A549 (cell line): Measurements from ENCODE around the gene DUOX1. TPM values are rescaled to one million over a fixed set of nuclear protein-coding genes. Genes with fewer than 3 reads are reported as not detected.

ENCODE experiments used
- ATAC-seq, 2 experiments: fragments of 200-7000 bp in 1 of 2; fragments of >200 bp in 1 of 2; cut with Nextera tagmentation in 1 of 2; cut with Tn5 transposase in 1 of 2; 3 replicates each; pipeline versions ENCODE4 v1.8.0 to v1.9.1; 2018 to 2020; ENCODE audit warnings: mild to moderate bottlenecking in 1 of 2, moderate library complexity in 1 of 2
- CTCF ChIA-PET: fragments of 300-600 bp; sonication (Branson Sonifier 250); formaldehyde crosslinking; extraction: SDS; loops from one replicate; lab custom pipeline; 2021; ENCODE audit warnings: antibody characterized with exemption, inconsistent platforms; lab: Yijun Ruan, JAX
- POLR2A ChIA-PET: fragments of 350-600 bp; formaldehyde crosslinking; extraction: SDS; loops from one replicate; lab custom pipeline; 2021; ENCODE audit warnings: antibody characterized with exemption, inconsistent platforms; lab: Yijun Ruan, JAX
- DNase-seq, 2 experiments: peaks; one replicate each; pipeline versions ENCODE4 v3.0.0 to v3.0.0-alpha.2; 2011 to 2016; ENCODE audit warnings: low read depth in 1 of 2, low spot score in 1 of 2
- FAIRE-seq: peaks from 2 replicates; lab custom pipeline; 2011; peaks lifted over from hg19 to GRCh38; lab: Jason Lieb, UNC
- H3K27ac ChIP-seq, 2 experiments: fragments of >200 bp; sonication (Bioruptor Twin); formaldehyde crosslinking; 3 replicates each; pipeline ENCODE4 v1.5.1; 2016 to 2017
- H3K4me1 ChIP-seq: fragments of >200 bp; sonication (Bioruptor Twin); formaldehyde crosslinking; 3 replicates; pipeline ENCODE4 v1.6.1; 2016
- H3K4me2 ChIP-seq: fragments of >200 bp; sonication (Bioruptor Twin); formaldehyde crosslinking; 3 replicates; pipeline ENCODE4 v1.6.1; 2016
- H3K4me3 ChIP-seq: fragments of >200 bp; sonication (Bioruptor Twin); formaldehyde crosslinking; 3 replicates; pipeline ENCODE4 v1.5.1; 2016
- H3K9me3 ChIP-seq: fragments of >200 bp; sonication (Bioruptor Twin); formaldehyde crosslinking; 3 replicates; pipeline ENCODE4 v1.6.1; 2016
- CEBPB ChIP-seq, 2 experiments: fragments of >200 bp in 1 of 2; sonication (Bioruptor Twin) in 1 of 2; formaldehyde crosslinking in 1 of 2; IDR thresholded peaks; 2 replicates each; pipeline ENCODE4 v1.6.1; 2012 to 2016
- CTCF ChIP-seq: fragments of >200 bp; sonication (Bioruptor Twin); formaldehyde crosslinking; IDR thresholded peaks from 3 replicates; pipeline ENCODE4 v1.5.1; 2016
- EHMT2 ChIP-seq: fragments of 200-600 bp; sonication (generic); IDR thresholded peaks from 2 replicates; pipeline ENCODE4 v1.6.1; 2016; ENCODE audit warnings: antibody characterized with exemption, low read depth, mild to moderate bottlenecking, moderate library complexity
- EP300 ChIP-seq, 2 experiments: fragments of >200 bp; sonication (Bioruptor Twin); formaldehyde crosslinking; IDR thresholded peaks; 2 replicates in 1 of 2; 3 replicates in 1 of 2; pipeline ENCODE4 v1.6.1; 2016 to 2017
- FOSL2 ChIP-seq, 2 experiments: fragments of 450-650 bp in 1 of 2; fragments of >200 bp in 1 of 2; sonication (Bioruptor Twin) in 1 of 2; formaldehyde crosslinking; IDR thresholded peaks; 2 replicates each; pipeline versions ENCODE4 v1.5.0 to v1.6.1; 2016 to 2020; ENCODE audit warnings: mild to moderate bottlenecking in 1 of 2, moderate library complexity in 1 of 2
- HDAC2 ChIP-seq: fragments of 200-600 bp; sonication (generic); IDR thresholded peaks from 2 replicates; pipeline ENCODE4 v1.6.1; 2016
- HOXB13 ChIP-seq: fragments of 250-450 bp; sonication (Bioruptor Pico); IDR thresholded peaks from 2 replicates; pipeline ENCODE4 v1.5.0; 2020; ENCODE audit warnings: low read depth, mild to moderate bottlenecking, moderate library complexity
- MAX ChIP-seq: IDR thresholded peaks from 2 replicates; pipeline ENCODE4 v1.6.1; 2012
- NPAS2 ChIP-seq: fragments of 250-450 bp; sonication (Bioruptor Pico); IDR thresholded peaks from 2 replicates; pipeline ENCODE4 v1.8.0; 2022; ENCODE audit warnings: mild to moderate bottlenecking, moderate library complexity, borderline replicate concordance
- POLR2AphosphoS2 ChIP-seq: conservative IDR thresholded peaks from 2 replicates; pipeline ENCODE4 v1.6.1; 2012; ENCODE audit warnings: low read length, improper control_type of control experiment, inconsistent platforms
- RAD21 ChIP-seq, 2 experiments: fragments of >200 bp in 1 of 2; sonication (Bioruptor Twin) in 1 of 2; formaldehyde crosslinking in 1 of 2; IDR thresholded peaks in 1 of 2; conservative IDR thresholded peaks in 1 of 2; 2 replicates in 1 of 2; 3 replicates in 1 of 2; pipeline ENCODE4 v1.6.1; 2012 to 2018; ENCODE audit warnings: inconsistent platforms in 1 of 2
- SMC3 ChIP-seq: fragments of >200 bp; sonication (Bioruptor Twin); formaldehyde crosslinking; IDR thresholded peaks from 3 replicates; pipeline ENCODE4 v1.6.1; 2018; ENCODE audit warnings: inconsistent platforms
- SREBF2 ChIP-seq: fragments of 450-650 bp; IDR thresholded peaks from 2 replicates; pipeline ENCODE4 v1.6.1; 2014; ENCODE audit warnings: mild to moderate bottlenecking, moderate library complexity
- ZC3H11A ChIP-seq: fragments of 450-650 bp; IDR thresholded peaks from 2 replicates; pipeline ENCODE4 v1.6.1; 2014; ENCODE audit warnings: antibody characterized with exemption, mild to moderate bottlenecking
- ZFP36 ChIP-seq: fragments of 450-650 bp; IDR thresholded peaks from 2 replicates; pipeline ENCODE4 v1.6.1; 2014; ENCODE audit warnings: borderline replicate concordance; ENCODE audit not compliant: partially characterized antibody
- WGBS: methylation state at CpG from one replicate; pipeline ENCODE4 v1.1.6; 2017; ENCODE audit errors: missing lambda C conversion rate; 5-methylcytosine and 5-hydroxymethylcytosine counted together
- polyA plus RNA-seq, 4 experiments: library from polyadenylated mRNA; depleted of rRNA in 3 of 4; stranded (reverse); fragments of >200 nt; fragmentation: RNase III in 1 of 4; extraction: RNeasy Plus Mini Kit Qiagen cat#74134 plus additional on column Dnase treatment in 1 of 4; gene quantifications; 2 replicates in 3 of 4; 3 replicates in 1 of 4; pipeline ENCODE4 v1.2.3, GENCODE V29; 2011 to 2017

The DUOX1 gene
- polyA plus RNA-seq, 2 of the 4 experiments (the other 2 are of a cell fraction): not detected

GRCh38 chr15:45157974-45158373, 28.2 kb downstream of the DUOX1 start (continued):
- TF ChIP-seq ZFP36 (no peak), HDAC2 (no peak), NPAS2 (CRISPR knock-in tag) (no peak)

GRCh38 chr15:45161666-45162065, 31.9 kb downstream of the DUOX1 start:
- ChIA-PET CTCF (interaction anchor here (0.6 to 8.6 kb wide), 7 partner anchors 8 to 293 kb away, joined by 3 to 104 read pairs (median 8); no protein-coding TSS in a partner anchor), POLR2A (no interaction called here)
- Histone ChIP-seq H3K9me3 (no peaks in the 10 kb centered on the region), H3K27ac (no peak overlapping the region), H3K4me2 (no peak overlapping the region), H3K4me1 (peaks cover 11% of the 10 kb centered on the region), H3K4me3 (no peak overlapping the region)
- ATAC-seq (no peak), DNase-seq (no peak)
- WGBS: 93% methylated on average over 9 of the region's 14 CpGs
- TF ChIP-seq ZC3H11A (no peak), MAX (no peak)
- TF ChIP-seq, all 56 proteins: peak for 0
- FAIRE-seq: no peak

- H3K27ac ChIP-seq: peak overlapping the region in 1 of 2 experiments; percentile 35; a peak in 3 of 6 replicates
- no peak for FAIRE-seq
Measured at GRCh38 chr15:45162771-45163507, 33.1 kb downstream of the DUOX1 start.

GRCh38 chr15:45163508-45163856, 33.7 kb downstream of the DUOX1 start:
- no peaks in the 10 kb centered on the region for H3K9me3 ChIP-seq
- peaks cover 11% of the 10 kb centered on the region for H3K4me1 ChIP-seq
- DNase-seq: no peak
- FAIRE-seq: no peak
- H3K27ac ChIP-seq: no peak overlapping the region
- H3K4me2 ChIP-seq: no peak overlapping the region
- 94% methylated on average over 5 of the region's 9 CpGs for WGBS
- TF ChIP-seq CEBPB (IDR thresholded peaks at IDR 0.05) (no peak), EHMT2 (no peak), FOSL2 (IDR thresholded peaks at IDR 0.05) (no peak), FOSL2 (CRISPR knock-in tag; IDR thresholded peaks at IDR 0.05) (no peak), HOXB13 (no peak), SMC3 (no peak), POLR2AphosphoS2 (no peak)
- H3K4me3 ChIP-seq: no peak overlapping the region
- ATAC-seq: no peak
- CTCF ChIA-PET: interaction anchor here (0.7 to 8.6 kb wide), 37 partner anchors 8 to 454 kb away, joined by 3 to 104 read pairs (median 6); a partner anchor contains a TSS
- POLR2A ChIA-PET: interaction anchor here (0.9 to 1.9 kb wide), 4 partner anchors 37 to 239 kb away, joined by 3 to 14 read pairs (median 5); a partner anchor contains a TSS

More at GRCh38 chr15:45162771-45163507, 33.1 kb downstream of the DUOX1 start:
- ChIA-PET POLR2A (interaction anchor here (0.9 to 1.9 kb wide), 4 partner anchors 37 to 240 kb away, joined by 3 to 14 read pairs (median 5); a partner anchor contains a TSS), CTCF (interaction anchor here (0.7 to 8.6 kb wide), 40 partner anchors 9 to 454 kb away, joined by 3 to 104 read pairs (median 6); a partner anchor contains a TSS)
- Histone ChIP-seq H3K4me3 (no peak overlapping the region), H3K4me1 (peaks cover 11% of the 10 kb centered on the region), H3K9me3 (no peaks in the 10 kb centered on the region), H3K4me2 (no peak overlapping the region)
- WGBS: 3% methylated on average over 5 of the region's 7 CpGs
- DNase-seq (peak; percentile 74 to 89), ATAC-seq (peak; percentile 77 to 87)
- TF ChIP-seq SREBF2 (no peak), CTCF (peak; percentile 74), SMC3 (peak; percentile 60), CEBPB (IDR thresholded peaks at IDR 0.05) (no peak), RAD21 (conservative IDR thresholded peaks at IDR 0.05 in 1 of 2, IDR thresholded peaks at IDR 0.05 in 1 of 2) (peak; percentile 82 to 86), EP300 (IDR thresholded peaks at IDR 0.05) (no peak)
